GM12864 (cell line): Measurements from ENCODE around the gene UBE2I.

Experiments
- DNase-seq: peaks from one replicate; pipeline ENCODE4 v3.0.0-alpha.2; 2011; ENCODE audit warnings: low read depth
- H3K4me3 ChIP-seq: 2 replicates; pipeline ENCODE4 v1.5.1; 2011; ENCODE audit warnings: mild to moderate bottlenecking, low read depth, low read length, control low read depth
- CTCF ChIP-seq: IDR thresholded peaks from 2 replicates; pipeline ENCODE4 v1.5.1; 2011; ENCODE audit warnings: low read depth, mild to moderate bottlenecking, moderate library complexity, low read length, control low read depth, inconsistent platforms; ENCODE audit errors: missing control alignments

UBE2I gene

GRCh38 chr16:1320097-1320496, 10.7 kb downstream of the UBE2I start:
- H3K4me3 ChIP-seq: no peak overlapping the region
- no peak for DNase-seq
- TF ChIP-seq CTCF: no peak

- DNase-seq: no peak
- H3K4me3 ChIP-seq: no peak overlapping the region
- no peak for TF ChIP-seq CTCF
Observed at GRCh38 chr16:1320658-1321240, 11.3 kb downstream of the UBE2I start.

- H3K4me3 ChIP-seq: no peak overlapping the region
- no peak for DNase-seq
- no peak for TF ChIP-seq CTCF
Observed at GRCh38 chr16:1322407-1322806, 13.0 kb downstream of the UBE2I start.

GRCh38 chr16:1323296-1324239, 14.1 kb downstream of the UBE2I start:
- no peak overlapping the region for H3K4me3 ChIP-seq
- no peak for TF ChIP-seq CTCF
- no peak for DNase-seq

GRCh38 chr16:1324286-1324826, 14.9 kb downstream of the UBE2I start:
- no peak for TF ChIP-seq CTCF
- no peak overlapping the region for H3K4me3 ChIP-seq
- DNase-seq: no peak

GRCh38 chr16:1325261-1325660, 15.8 kb downstream of the UBE2I start:
- no peak for TF ChIP-seq CTCF
- no peak for DNase-seq
- no peak overlapping the region for H3K4me3 ChIP-seq
